Chondrocyte (in vitro differentiated cells): ENCODE results near the gene SH3BP5. TPM values are rescaled to one million over a fixed set of nuclear protein-coding genes. Genes with fewer than 3 reads are reported as not detected.

ENCODE experiments used
- DNase-seq: peaks from one replicate; pipeline ENCODE4 v3.0.0; 2021; ENCODE audit warnings: mixed read lengths, low spot score
- H3K27ac Mint-ChIP-seq: one replicate; pipeline ENCODE4 v1.8.0; 2021; ENCODE audit warnings: mild to moderate bottlenecking, moderate library complexity, mixed read lengths; ENCODE audit not compliant: unreplicated experiment
- H3K27me3 Mint-ChIP-seq: 2 replicates; pipeline ENCODE4 v1.8.0; 2021; ENCODE audit warnings: low read depth, mixed read lengths
- H3K36me3 Mint-ChIP-seq: 2 replicates; pipeline ENCODE4 v1.8.0; 2021; ENCODE audit warnings: low read depth, mixed read lengths
- H3K4me1 Mint-ChIP-seq: 2 replicates; pipeline ENCODE4 v1.8.0; 2021; ENCODE audit warnings: low read depth, mild to moderate bottlenecking, mixed read lengths
- H3K4me3 Mint-ChIP-seq: one replicate; pipeline ENCODE4 v1.8.0; 2021; ENCODE audit warnings: mild to moderate bottlenecking, moderate library complexity, mixed read lengths; ENCODE audit not compliant: unreplicated experiment
- H3K9me3 Mint-ChIP-seq: 2 replicates; pipeline ENCODE4 v1.8.0; 2021; ENCODE audit warnings: low read depth, mixed read lengths
- CTCF ChIP-seq: fragments of 200-600 bp; sonication (generic); IDR thresholded peaks from 2 replicates; pipeline ENCODE4 v1.5.0; 2021; ENCODE audit warnings: antibody characterized with exemption, mild to moderate bottlenecking, moderate library complexity
- total RNA-seq: library from RNA; stranded (reverse); gene quantifications from 3 replicates; pipeline ENCODE4 v1.2.1, GENCODE V29; 2021

Gene SH3BP5
- total RNA-seq, 1 donor from 2014 or later = 13.5 TPM

DNA sequence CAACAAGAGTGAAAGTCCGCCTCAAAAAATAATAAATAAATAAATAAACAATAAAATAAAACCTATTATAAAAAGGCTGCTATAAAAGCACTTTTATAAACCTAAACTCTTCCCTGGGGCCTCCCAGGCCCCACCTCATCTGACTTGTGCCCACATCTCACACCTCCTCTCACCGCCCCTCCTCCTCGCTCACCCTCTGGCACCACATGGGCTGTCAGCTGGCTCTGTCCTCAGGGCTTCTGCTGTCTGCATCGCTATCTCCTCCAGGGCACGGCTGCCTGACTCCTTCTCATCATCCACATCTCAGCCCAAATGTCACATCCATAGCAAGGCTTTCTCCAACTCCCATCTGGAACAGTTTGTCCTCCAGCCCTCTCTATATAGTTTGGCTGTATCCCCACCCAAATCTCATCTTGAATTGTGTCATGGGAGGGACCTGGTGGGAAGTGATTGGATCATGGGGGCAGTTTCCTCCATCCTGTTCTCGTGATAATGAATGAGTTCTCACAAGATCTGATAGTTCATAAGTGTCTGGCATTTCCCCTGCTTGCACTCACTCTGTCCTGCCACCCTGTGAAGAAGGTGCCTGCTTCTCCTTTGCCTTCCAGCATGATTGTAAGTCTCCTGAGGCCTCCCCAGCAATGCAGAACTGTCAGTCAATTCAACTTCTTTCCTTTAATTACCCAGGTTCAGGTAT is 8.8 kb upstream of the SH3BP5 start:
- peaks cover 5% of the 10 kb centered on the region for H3K4me1 Mint-ChIP-seq
- TF ChIP-seq CTCF = no peak
- peaks cover 3% of the 10 kb centered on the region for H3K9me3 Mint-ChIP-seq
- DNase-seq = no peak
- H3K4me3 Mint-ChIP-seq = no peak overlapping the region
- H3K36me3 Mint-ChIP-seq = no peaks in the 10 kb centered on the region
- H3K27me3 Mint-ChIP-seq = peaks cover 18% of the 10 kb centered on the region
- H3K27ac Mint-ChIP-seq = no peak overlapping the region

GRCh38 chr3:15339786-15340215 is 7.4 kb upstream of the SH3BP5 start:
- peaks cover 13% of the 10 kb centered on the region for H3K27me3 Mint-ChIP-seq
- no peak overlapping the region for H3K4me3 Mint-ChIP-seq
- peaks cover 3% of the 10 kb centered on the region for H3K9me3 Mint-ChIP-seq
- H3K36me3 Mint-ChIP-seq = no peaks in the 10 kb centered on the region
- no peak for TF ChIP-seq CTCF
- H3K27ac Mint-ChIP-seq = peak overlapping the region; percentile 9
- peaks cover 5% of the 10 kb centered on the region for H3K4me1 Mint-ChIP-seq
- DNase-seq = no peak

DNA sequence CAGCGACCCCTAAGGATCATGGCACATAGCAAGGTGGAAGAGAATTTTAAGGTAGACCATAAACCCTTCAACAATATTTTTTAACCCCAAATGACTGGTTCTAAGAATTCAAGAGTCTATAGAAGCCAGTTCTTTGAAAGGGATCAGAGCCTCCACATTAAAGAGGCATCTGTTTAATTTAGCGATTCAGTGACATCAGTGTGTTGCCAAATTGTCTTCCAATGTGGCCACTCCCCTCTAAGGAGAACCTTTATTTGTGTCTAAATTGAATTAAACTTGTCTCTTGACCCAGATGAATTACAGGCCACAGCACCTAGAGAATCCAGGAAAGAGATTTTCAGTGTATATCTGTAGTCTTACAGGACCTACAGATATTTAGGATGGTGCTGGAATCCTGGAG is 6.6 kb upstream of the SH3BP5 start:
- H3K27me3 Mint-ChIP-seq = peaks cover 10% of the 10 kb centered on the region
- no peaks in the 10 kb centered on the region for H3K36me3 Mint-ChIP-seq
- TF ChIP-seq CTCF = no peak
- H3K27ac Mint-ChIP-seq = no peak overlapping the region
- H3K4me3 Mint-ChIP-seq = no peak overlapping the region
- no peak for DNase-seq
- peaks cover 3% of the 10 kb centered on the region for H3K9me3 Mint-ChIP-seq
- H3K4me1 Mint-ChIP-seq = peaks cover 5% of the 10 kb centered on the region

- Mint-ChIP-seq H3K36me3 (no peaks in the 10 kb centered on the region), H3K27ac (no peak overlapping the region), H3K4me1 (peaks cover 5% of the 10 kb centered on the region), H3K4me3 (no peak overlapping the region), H3K27me3 (peaks cover 6% of the 10 kb centered on the region), H3K9me3 (no peaks in the 10 kb centered on the region)
- no peak for TF ChIP-seq CTCF
- DNase-seq = no peak
Observed at GRCh38 chr3:15337963-15338362, 5.6 kb upstream of the SH3BP5 start.

GRCh38 chr3:15336057-15336456 is 3.7 kb upstream of the SH3BP5 start:
- no peak for DNase-seq
- no peaks in the 10 kb centered on the region for H3K27me3 Mint-ChIP-seq
- no peak for TF ChIP-seq CTCF
- no peaks in the 10 kb centered on the region for H3K36me3 Mint-ChIP-seq
- peaks cover 14% of the 10 kb centered on the region for H3K4me1 Mint-ChIP-seq
- no peaks in the 10 kb centered on the region for H3K9me3 Mint-ChIP-seq
- no peak overlapping the region for H3K4me3 Mint-ChIP-seq
- no peak overlapping the region for H3K27ac Mint-ChIP-seq
